Retinal pigment epithelial cell (primary cell): ENCODE results near the gene SAC3D1.
A peak's percentile ranks its signal among the peaks of the same experiment; 100 is the strongest.

Source experiments
- DNase-seq: peaks from one replicate; pipeline ENCODE4 v3.0.0-alpha.2; 2010; ENCODE audit warnings: low read depth
- H3K4me3 ChIP-seq: 2 replicates; pipeline ENCODE4 v1.5.1; 2011; ENCODE audit warnings: mild to moderate bottlenecking, low read length, control low read depth, moderate library complexity
- CTCF ChIP-seq: conservative IDR thresholded peaks from 2 replicates; pipeline ENCODE4 v1.5.1; 2011; ENCODE audit warnings: low read depth, low read length, control low read depth, inconsistent platforms

SAC3D1 gene

GRCh38 chr11:65042891-65043290 is 1.9 kb downstream of the SAC3D1 start:
- no peak for DNase-seq
- TF ChIP-seq CTCF: no peak
- H3K4me3 ChIP-seq: no peak overlapping the region

- DNase-seq: no peak
- no peak overlapping the region for H3K4me3 ChIP-seq
- TF ChIP-seq CTCF: no peak
These were observed 3.0 kb downstream of the SAC3D1 start for GRCh38 chr11:65043881-65044501.

GRCh38 chr11:65045061-65045460 is 4.1 kb downstream of the SAC3D1 start:
- no peak for TF ChIP-seq CTCF
- H3K4me3 ChIP-seq: no peak overlapping the region
- DNase-seq: no peak

- no peak for TF ChIP-seq CTCF
- no peak overlapping the region for H3K4me3 ChIP-seq
- DNase-seq: no peak
These were observed 4.7 kb downstream of the SAC3D1 start for GRCh38 chr11:65045728-65046127.

GRCh38 chr11:65047581-65048422 is 6.8 kb downstream of the SAC3D1 start:
- no peak for DNase-seq
- H3K4me3 ChIP-seq: peak overlapping the region; percentile 47
- no peak for TF ChIP-seq CTCF

GRCh38 chr11:65051398-65051858 is 10.4 kb downstream of the SAC3D1 start:
- no peak for TF ChIP-seq CTCF
- H3K4me3 ChIP-seq: no peak overlapping the region
- DNase-seq: no peak
